H54 (cell line): ENCODE measurements around the gene EMP3.
"Not testable (repeated sequence)": the region's sequence is repeated elsewhere in the genome, so short reads cannot be mapped to it uniquely, and the experiment has no call there.

Experiments used
- DNase-seq: peaks from one replicate; pipeline ENCODE4 v3.0.0; 2011; ENCODE audit warnings: low spot score, mixed read lengths; ENCODE audit not compliant: insufficient read length
- FAIRE-seq: peaks from 3 replicates; lab custom pipeline; 2011; peaks lifted over from hg19 to GRCh38; lab: Jason Lieb, UNC
- POLR2A ChIP-seq: IDR thresholded peaks from 2 replicates; pipeline ENCODE4 v1.6.1; 2011; ENCODE audit warnings: low read depth, mild to moderate bottlenecking, low read length

The EMP3 gene

GRCh38 chr19:48325265-48325910 lies at the start of gene EMP3:
Gene EMP3, plus strand, starts transcription at chr19:48325552. Its CDS starts 1,293 bp downstream, at chr19:48326845.
- peak; percentile 53; the same call in 1 of the 2 replicates for TF ChIP-seq POLR2A
- DNase-seq (peak; percentile 69), FAIRE-seq (no peak)

- FAIRE-seq (no peak), DNase-seq (no peak)
- no peak for TF ChIP-seq POLR2A
These were observed 45.6 kb upstream of the EMP3 start for GRCh38 chr19:48279747-48280146.

GRCh38 chr19:48283908-48284307 lies 41.4 kb upstream of the EMP3 start:
- no peak for FAIRE-seq
- DNase-seq = no peak
- TF ChIP-seq POLR2A = no peak

GRCh38 chr19:48284896-48285295 lies 40.5 kb upstream of the EMP3 start:
- no peak for FAIRE-seq
- TF ChIP-seq POLR2A = no peak
- no peak for DNase-seq

GRCh38 chr19:48287748-48288147 lies 37.6 kb upstream of the EMP3 start:
- FAIRE-seq (no peak), DNase-seq (no peak)
- no peak for TF ChIP-seq POLR2A

GRCh38 chr19:48290401-48290770 lies 35.0 kb upstream of the EMP3 start:
- TF ChIP-seq POLR2A = no peak
- DNase-seq (peak; percentile 59), FAIRE-seq (no peak)

GRCh38 chr19:48290771-48291488 lies 34.4 kb upstream of the EMP3 start:
- DNase-seq = peak; percentile 53
- no peak for TF ChIP-seq POLR2A
- FAIRE-seq = no peak

- FAIRE-seq, DNase-seq: not testable (repeated sequence)
These were observed 33.9 kb upstream of the EMP3 start for GRCh38 chr19:48291489-48291815.

- FAIRE-seq (peak; percentile 82), DNase-seq (peak; percentile 49)
- no peak for TF ChIP-seq POLR2A
These were observed 32.6 kb upstream of the EMP3 start for GRCh38 chr19:48292798-48293197.

GRCh38 chr19:48295458-48295857 lies 29.9 kb upstream of the EMP3 start:
- no peak for FAIRE-seq
- TF ChIP-seq POLR2A = no peak

GRCh38 chr19:48296963-48297734 lies 28.2 kb upstream of the EMP3 start:
- FAIRE-seq (no peak), DNase-seq (no peak)
- no peak for TF ChIP-seq POLR2A

More at GRCh38 chr19:48295458-48295857, 29.9 kb upstream of the EMP3 start:
- DNase-seq = no peak

- no peak for TF ChIP-seq POLR2A
- DNase-seq (no peak), FAIRE-seq (no peak)
These were observed 27.4 kb upstream of the EMP3 start for GRCh38 chr19:48297975-48298374.

- FAIRE-seq = no peak
- no peak for DNase-seq
- no peak for TF ChIP-seq POLR2A
These were observed 23.3 kb upstream of the EMP3 start for GRCh38 chr19:48301886-48302599.

GRCh38 chr19:48302600-48302959 lies 22.8 kb upstream of the EMP3 start:
- no peak for TF ChIP-seq POLR2A
- DNase-seq = no peak
- no peak for FAIRE-seq
